D721Med (cell line): ENCODE measurements around the gene RPL4.
A peak's percentile ranks its signal among the peaks of the same experiment; 100 is the strongest.

ENCODE experiments used
- DNase-seq: peaks from one replicate; pipeline ENCODE4 v3.0.0; 2011; ENCODE audit warnings: low spot score; ENCODE audit not compliant: insufficient read length
- FAIRE-seq: peaks from 2 replicates; lab custom pipeline; 2011; peaks lifted over from hg19 to GRCh38; lab: Jason Lieb, UNC
- TF ChIP-seq, protein P1 (sequence below): IDR thresholded peaks from 2 replicates; pipeline ENCODE4 v1.5.1; 2012; ENCODE audit warnings: mild to moderate bottlenecking, control low read depth; ENCODE audit not compliant: insufficient read depth; ENCODE audit errors: missing control alignments

RPL4 gene

DNA sequence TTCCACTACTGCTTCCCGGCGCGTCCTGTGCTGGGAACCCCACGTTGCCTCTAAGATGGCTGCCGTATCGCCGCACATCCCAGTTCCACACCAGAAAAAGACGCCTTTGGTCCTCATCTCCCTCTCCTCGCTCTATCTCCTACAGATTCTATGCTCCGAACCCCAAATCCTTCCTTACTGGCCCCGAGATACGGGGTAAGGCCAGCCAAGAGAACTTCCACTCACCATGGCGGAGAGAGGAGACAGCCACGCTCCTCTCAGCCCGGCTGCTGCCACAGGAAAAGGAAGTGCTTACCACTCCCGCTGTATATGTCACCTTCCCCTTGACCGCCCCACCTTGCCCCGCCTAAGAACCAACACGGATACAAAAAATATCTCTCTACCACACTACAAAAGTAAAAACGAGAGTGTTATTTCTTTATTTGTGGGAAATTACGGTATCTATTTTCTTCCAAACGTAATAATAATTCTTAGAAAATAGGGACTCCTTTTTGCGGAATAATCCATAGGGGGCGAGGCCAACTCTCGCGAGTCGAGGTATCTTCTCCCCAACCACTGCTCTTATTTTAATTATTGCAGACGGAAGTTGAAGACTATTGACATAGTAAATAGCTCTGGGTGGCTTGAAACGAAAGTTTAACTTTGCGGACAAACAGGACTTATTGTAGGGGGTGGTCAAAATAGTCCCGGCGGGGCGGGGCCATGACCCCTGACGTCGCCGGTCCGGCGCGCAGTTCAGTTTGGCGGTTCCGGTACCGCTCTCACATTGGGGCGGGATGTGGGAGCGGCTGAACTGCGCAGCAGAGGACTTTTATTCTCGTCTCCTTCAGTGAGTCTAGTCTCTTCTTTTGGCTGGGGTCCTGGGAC is at the start of gene RPL4, which contains the start of gene ZWILCH:
Gene RPL4 (minus strand): TSS at position 293 of the 867 bp plus-strand sequence. CDS start 65 bp downstream, at position 228.
Gene ZWILCH (plus strand): TSS at position 764 of the 867 bp plus-strand sequence. CDS start 13 bp downstream, at position 777.
- TF ChIP-seq, protein P1, sequence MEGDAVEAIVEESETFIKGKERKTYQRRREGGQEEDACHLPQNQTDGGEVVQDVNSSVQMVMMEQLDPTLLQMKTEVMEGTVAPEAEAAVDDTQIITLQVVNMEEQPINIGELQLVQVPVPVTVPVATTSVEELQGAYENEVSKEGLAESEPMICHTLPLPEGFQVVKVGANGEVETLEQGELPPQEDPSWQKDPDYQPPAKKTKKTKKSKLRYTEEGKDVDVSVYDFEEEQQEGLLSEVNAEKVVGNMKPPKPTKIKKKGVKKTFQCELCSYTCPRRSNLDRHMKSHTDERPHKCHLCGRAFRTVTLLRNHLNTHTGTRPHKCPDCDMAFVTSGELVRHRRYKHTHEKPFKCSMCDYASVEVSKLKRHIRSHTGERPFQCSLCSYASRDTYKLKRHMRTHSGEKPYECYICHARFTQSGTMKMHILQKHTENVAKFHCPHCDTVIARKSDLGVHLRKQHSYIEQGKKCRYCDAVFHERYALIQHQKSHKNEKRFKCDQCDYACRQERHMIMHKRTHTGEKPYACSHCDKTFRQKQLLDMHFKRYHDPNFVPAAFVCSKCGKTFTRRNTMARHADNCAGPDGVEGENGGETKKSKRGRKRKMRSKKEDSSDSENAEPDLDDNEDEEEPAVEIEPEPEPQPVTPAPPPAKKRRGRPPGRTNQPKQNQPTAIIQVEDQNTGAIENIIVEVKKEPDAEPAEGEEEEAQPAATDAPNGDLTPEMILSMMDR = no peak
- FAIRE-seq (no peak), DNase-seq (peak; percentile 36)

DNA sequence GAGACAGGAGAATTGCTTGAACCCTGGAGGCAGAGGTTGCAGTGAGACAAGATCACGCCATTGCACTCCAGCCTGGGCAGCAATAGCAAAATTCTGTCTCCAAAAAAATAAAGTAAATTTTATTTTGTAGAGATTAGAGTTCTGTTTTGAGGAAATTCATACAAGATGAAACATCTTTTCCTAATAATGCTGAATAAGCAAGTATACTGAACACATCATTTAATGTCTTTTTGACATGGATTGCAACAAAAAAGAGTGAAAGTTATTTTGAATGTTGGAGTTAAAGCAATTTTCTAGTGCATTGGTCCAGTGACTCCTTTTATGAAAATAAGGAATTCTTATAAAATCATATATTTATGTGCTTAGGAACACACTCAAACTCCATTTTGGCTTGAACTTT is 40.6 kb upstream of the RPL4 start:
- TF ChIP-seq, protein P1 = no peak
- no peak for FAIRE-seq
- DNase-seq = no peak

DNA sequence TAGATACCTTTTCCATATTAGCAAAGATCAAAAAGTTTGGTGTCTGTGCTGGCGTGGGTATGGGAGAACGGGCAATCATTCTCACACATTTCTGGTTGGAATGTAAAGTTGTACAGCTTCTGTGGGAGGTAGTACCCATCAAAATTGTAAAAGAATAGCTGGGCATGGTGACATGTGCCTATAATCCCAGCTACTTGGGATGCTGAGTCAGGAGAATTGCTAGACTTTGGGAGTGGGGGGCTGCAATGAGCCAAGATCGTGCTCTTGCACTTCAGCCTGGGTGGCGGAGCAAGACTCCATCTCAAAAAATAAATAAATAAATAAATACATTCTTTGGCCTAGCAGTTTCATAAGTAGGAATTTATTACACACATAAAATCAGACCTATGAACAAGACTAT is 38.2 kb upstream of the RPL4 start:
- no peak for FAIRE-seq
- no peak for DNase-seq
- TF ChIP-seq, protein P1 = no peak

DNA sequence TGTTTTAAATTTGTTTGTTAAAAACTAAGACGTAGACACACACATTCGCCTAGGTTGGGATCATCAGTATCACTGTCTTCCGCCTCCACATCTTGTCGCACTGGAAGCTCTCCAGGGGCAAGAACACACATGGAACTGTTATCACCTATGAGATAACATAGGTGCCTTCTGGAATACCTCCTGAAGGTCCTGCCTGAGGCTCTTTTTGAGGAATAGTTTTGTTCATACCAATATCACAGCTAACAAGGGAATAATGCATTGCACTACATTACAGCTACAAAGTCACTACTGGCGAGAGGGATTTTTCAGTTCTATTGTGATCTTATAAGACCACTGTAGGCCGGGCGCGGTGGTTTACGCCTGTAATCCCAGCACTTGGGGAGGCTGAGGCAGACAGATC is 30.4 kb upstream of the RPL4 start:
- TF ChIP-seq, protein P1 = no peak
- no peak for DNase-seq
- no peak for FAIRE-seq

DNA sequence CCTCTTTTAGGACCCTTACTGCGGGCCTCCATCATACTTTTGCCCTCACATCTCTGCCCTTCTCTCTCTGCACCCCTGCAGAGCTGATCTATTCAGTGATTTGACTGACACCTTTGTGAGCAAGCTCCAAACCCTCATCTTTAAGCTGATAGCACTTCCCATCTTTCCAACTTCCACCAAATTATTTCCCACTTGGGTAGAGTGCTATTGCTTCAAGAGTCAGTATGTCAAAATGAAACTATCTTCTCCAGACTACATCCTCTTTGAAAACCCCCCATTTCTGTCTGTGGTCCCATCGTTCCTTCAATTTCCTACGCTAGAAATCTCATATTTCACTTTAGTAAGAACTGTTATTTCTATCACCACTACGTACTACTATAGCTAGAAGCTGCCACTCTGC is 20.2 kb upstream of the RPL4 start:
- no peak for DNase-seq
- TF ChIP-seq, protein P1 = no peak
- no peak for FAIRE-seq

DNA sequence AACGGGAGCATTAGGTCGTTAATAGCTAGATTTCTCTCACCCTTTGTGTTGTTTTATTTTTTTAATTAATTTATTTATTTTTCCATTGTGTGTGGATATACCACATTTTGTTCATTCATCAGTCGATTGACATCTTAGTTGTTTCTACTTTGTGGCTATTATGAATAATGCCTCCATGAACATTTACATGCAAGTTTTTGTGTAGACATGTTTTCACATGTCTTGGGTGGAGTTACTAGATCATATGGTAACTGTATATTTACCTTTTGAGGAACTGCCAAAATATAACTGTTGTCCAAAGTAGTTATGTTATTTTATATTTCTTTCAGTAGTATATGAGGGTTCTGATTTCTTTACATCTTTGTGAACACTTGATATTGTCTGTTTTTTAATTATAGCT is 19.3 kb upstream of the RPL4 start:
- TF ChIP-seq, protein P1 = no peak
- no peak for DNase-seq
- FAIRE-seq = no peak

DNA sequence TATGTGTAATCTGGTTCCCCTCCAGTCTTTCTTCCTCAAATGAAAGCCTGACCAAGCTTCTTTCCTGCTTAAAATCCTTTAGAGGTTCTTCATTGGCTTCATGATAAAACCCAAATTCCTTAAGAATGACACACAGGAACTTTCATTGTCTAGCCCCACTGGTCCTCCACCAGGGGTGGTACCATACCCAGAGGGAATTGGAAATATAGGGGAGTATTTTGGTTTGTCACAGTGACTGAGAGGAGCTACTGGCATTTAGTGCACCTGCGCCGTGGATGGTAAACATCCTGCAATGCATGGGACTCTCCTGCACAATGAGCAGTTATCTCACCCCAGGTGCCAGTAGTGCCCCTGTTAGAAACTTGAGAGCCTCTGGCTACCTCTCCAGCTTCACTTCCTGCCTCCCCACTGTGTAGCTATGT is 11.3 kb upstream of the RPL4 start:
- TF ChIP-seq, protein P1 = no peak
- no peak for FAIRE-seq
- no peak for DNase-seq
